Breast epithelium (tissue), 3 donors: Measurements from ENCODE around the gene SAP130.

ENCODE experiments used
- POLR2AphosphoS5 ChIP-seq, 3 donors: sonication (generic); formaldehyde crosslinking; IDR thresholded peaks; one replicate each; pipeline ENCODE4 v1.6.1; 2017; ENCODE audit warnings: antibody characterized with exemption in 3 of 3
- TF ChIP-seq, protein P1 (sequence below), 3 donors: fragments of 450-650 bp; IDR thresholded peaks; one replicate each; pipeline ENCODE4 v1.5.1; 2016 to 2017; ENCODE audit warnings: antibody characterized with exemption in 3 of 3, mild to moderate bottlenecking in 3 of 3, moderate library complexity in 3 of 3

DNA sequence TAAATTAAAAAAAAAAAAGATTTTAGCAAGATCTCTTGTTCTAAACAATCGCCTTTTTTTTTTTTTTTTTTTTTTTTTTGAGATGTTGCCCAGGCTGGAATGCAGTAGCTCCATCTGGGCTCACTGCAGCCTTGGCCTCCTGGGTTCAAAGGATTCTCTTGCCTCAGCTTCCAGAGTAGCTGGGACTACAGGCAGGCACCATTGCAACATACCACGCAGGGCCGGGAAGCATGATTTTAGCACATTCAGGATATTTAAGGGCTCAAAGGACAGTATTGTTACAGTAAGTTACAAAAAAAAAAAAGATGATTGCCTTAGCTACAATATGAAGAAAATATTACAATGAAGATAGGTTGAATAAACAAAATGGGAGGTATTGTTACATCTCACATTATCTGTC, 29.5 kb upstream of the SAP130 start:
- TF ChIP-seq, protein P1, sequence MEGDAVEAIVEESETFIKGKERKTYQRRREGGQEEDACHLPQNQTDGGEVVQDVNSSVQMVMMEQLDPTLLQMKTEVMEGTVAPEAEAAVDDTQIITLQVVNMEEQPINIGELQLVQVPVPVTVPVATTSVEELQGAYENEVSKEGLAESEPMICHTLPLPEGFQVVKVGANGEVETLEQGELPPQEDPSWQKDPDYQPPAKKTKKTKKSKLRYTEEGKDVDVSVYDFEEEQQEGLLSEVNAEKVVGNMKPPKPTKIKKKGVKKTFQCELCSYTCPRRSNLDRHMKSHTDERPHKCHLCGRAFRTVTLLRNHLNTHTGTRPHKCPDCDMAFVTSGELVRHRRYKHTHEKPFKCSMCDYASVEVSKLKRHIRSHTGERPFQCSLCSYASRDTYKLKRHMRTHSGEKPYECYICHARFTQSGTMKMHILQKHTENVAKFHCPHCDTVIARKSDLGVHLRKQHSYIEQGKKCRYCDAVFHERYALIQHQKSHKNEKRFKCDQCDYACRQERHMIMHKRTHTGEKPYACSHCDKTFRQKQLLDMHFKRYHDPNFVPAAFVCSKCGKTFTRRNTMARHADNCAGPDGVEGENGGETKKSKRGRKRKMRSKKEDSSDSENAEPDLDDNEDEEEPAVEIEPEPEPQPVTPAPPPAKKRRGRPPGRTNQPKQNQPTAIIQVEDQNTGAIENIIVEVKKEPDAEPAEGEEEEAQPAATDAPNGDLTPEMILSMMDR (IDR thresholded peaks at IDR 0.05): no peak
- no peak for TF ChIP-seq POLR2AphosphoS5 (IDR thresholded peaks at IDR 0.05)
